SU-DHL-6 (cell line): ENCODE data around the gene OR2M4.

Experiments used
- CTCF ChIP-seq: fragments of 200-600 bp; sonication (generic); IDR thresholded peaks from one replicate; pipeline ENCODE4 v1.5.1; 2017; ENCODE audit warnings: antibody characterized with exemption, mild to moderate bottlenecking, low read length, moderate library complexity; ENCODE audit not compliant: insufficient read depth, poor library complexity, severe bottlenecking
- EZH2phosphoT487 ChIP-seq: fragments of 200-600 bp; sonication (generic), shearing (Covaris generic); conservative IDR thresholded peaks from 2 replicates; pipeline ENCODE4 v1.6.1; 2018; ENCODE audit warnings: mild to moderate bottlenecking, antibody characterized with exemption, low read length, moderate library complexity, mixed read lengths

DNA sequence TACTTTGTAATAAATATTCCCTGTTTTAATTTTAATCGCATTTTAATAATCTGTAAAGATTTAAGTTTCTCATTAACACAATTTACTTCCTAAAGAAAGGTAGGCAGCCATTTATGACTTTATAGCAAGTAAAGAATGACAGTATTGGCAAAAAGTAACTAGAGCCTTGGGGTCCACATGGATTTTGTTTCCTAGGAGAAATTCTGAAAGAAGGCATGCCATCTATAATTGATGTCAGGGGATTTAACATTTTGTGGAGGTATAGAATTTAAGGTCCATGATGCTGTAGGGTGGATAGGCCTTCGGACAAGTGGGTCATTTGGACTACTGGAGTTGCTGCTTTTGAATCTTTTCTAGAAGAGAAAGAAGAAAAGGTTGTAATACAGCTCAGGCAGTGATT, at the start of gene OR2M4:
- TF ChIP-seq CTCF (no peak), EZH2phosphoT487 (no peak)
